Natural killer cell (primary cell): Measurements from ENCODE around the gene TPM4. TPM values are rescaled to one million over a fixed set of nuclear protein-coding genes. Genes with fewer than 3 reads are reported as not detected.
"Not testable (repeated sequence)": the region's sequence is repeated elsewhere in the genome, so short reads cannot be mapped to it uniquely, and the experiment has no call there.

ENCODE experiments used
- ATAC-seq, 3 donors: fragments of 150-1000 bp in 2 of 3; fragments of 200-7000 bp in 1 of 3; cut with Tn5 transposase; 1 replicate in 1 of 3; 2 replicates in 2 of 3; pipeline ENCODE4 v1.10.0; 2021; ENCODE audit warnings: mild to moderate bottlenecking in 2 of 3, moderate library complexity in 2 of 3
- DNase-seq, 2 donors: peaks; one replicate each; pipeline versions ENCODE4 v3.0.0 to v3.0.0-alpha.2; 2013 to 2021; ENCODE audit warnings: mixed read lengths in 1 of 2
- H3K27ac ChIP-seq: one replicate; pipeline ENCODE4 v1.5.1; 2013; ENCODE audit warnings: mild to moderate bottlenecking, low read length
- H3K27me3 ChIP-seq: one replicate; pipeline ENCODE4 v1.6.1; 2013; ENCODE audit warnings: low read length; ENCODE audit not compliant: control insufficient read depth, insufficient read depth
- H3K36me3 ChIP-seq: one replicate; pipeline ENCODE4 v1.6.1; 2013; ENCODE audit warnings: low read length; ENCODE audit not compliant: control insufficient read depth, insufficient read depth
- H3K4me1 ChIP-seq: one replicate; pipeline ENCODE4 v1.6.1; 2013; ENCODE audit warnings: low read length; ENCODE audit not compliant: control insufficient read depth, insufficient read depth
- H3K4me3 ChIP-seq: one replicate; pipeline ENCODE4 v1.5.1; 2013; ENCODE audit warnings: low read length
- H3K9me3 ChIP-seq: one replicate; pipeline ENCODE4 v1.6.1; 2013; ENCODE audit warnings: low read length; ENCODE audit not compliant: control insufficient read depth, insufficient read depth
- H3K27ac Mint-ChIP-seq, 2 donors: one replicate each; pipeline ENCODE4 v1.8.0; 2022; ENCODE audit warnings: mild to moderate bottlenecking in 2 of 2, mixed read lengths in 2 of 2, moderate library complexity in 1 of 2
- H3K27me3 Mint-ChIP-seq, 2 donors: one replicate each; pipeline ENCODE4 v1.8.0; 2022; ENCODE audit warnings: low read depth in 2 of 2, mixed read lengths in 2 of 2
- H3K36me3 Mint-ChIP-seq: one replicate; pipeline ENCODE4 v1.8.0; 2022; ENCODE audit warnings: mixed read lengths
- H3K4me1 Mint-ChIP-seq, 2 donors: one replicate each; pipeline ENCODE4 v1.8.0; 2022; ENCODE audit warnings: mixed read lengths in 2 of 2
- H3K4me3 Mint-ChIP-seq: one replicate; pipeline ENCODE4 v1.8.0; 2022; ENCODE audit warnings: mild to moderate bottlenecking, moderate library complexity, mixed read lengths
- H3K9me3 Mint-ChIP-seq, 2 donors: one replicate each; pipeline ENCODE4 v1.8.0; 2022; ENCODE audit warnings: mixed read lengths in 2 of 2
- CTCF ChIP-seq: fragments of 200-600 bp; IDR thresholded peaks from one replicate; pipeline ENCODE4 v1.8.0; 2022; ENCODE audit warnings: antibody characterized with exemption
- WGBS: methylation state at CpG from one replicate; pipeline ENCODE4 v1.1.7; 2013; ENCODE audit warnings: missing lambda C conversion rate; ENCODE audit not compliant: insufficient coverage; 5-methylcytosine and 5-hydroxymethylcytosine counted together
- intact Hi-C: fragments of 100-400 bp; cut with micrococcal nuclease; formaldehyde crosslinking; loops from one replicate; pipeline ENCODE4 v1.14.2; 2022
- total RNA-seq, 4 donors: library from RNA; stranded (reverse); fragments of 120-200 nt in 1 of 4; gene quantifications; one replicate each; pipeline versions ENCODE4 v1.2.3 to v1.2.4, GENCODE V29; 2013 to 2022

Gene TPM4
- total RNA-seq, 3 donors from 2014 or later (not counting 1 experiment from before 2014, with no cell fraction given): 239 to 283 (median 266) TPM

GRCh38 chr19:16078759-16079707 is 2.7 kb downstream of the TPM4 start:
- TF ChIP-seq CTCF: no peak
- H3K27ac ChIP-seq: peak overlapping the region; percentile 80
- intact Hi-C loops: loop anchor here (1.0 to 10.0 kb wide), 7 partner anchors 7 to 506 kb away; partner anchors contain the start of gene RAB8A

DNA sequence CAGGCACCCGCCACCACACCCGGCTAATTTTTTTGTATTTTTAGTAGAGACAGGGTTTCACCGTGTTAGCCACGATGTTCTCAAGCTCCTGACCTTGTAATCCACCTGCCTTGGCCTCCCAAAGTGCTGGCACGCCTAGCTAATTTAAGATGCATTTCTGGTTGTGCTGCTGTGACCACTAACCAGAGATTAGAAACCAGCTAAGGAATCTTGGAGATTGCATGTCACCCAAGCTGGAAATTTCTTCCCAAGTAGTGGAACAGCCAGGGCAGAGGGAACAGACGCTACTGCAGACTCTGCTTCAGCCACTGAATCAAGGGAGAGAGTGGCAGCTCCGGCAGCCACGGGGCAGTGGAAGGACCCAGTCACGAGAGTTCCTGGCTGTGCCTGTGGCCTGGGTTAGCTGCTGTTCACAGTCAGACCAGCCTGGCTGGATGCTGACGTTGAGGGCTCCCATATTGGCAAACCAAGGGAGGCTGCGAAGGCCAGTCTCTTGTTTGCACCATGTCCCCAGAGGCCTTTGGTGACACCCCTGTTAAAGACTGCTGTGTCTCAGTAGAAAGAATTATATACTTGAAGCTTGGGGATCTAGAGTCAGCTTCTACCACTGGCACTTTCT is 7.9 kb downstream of the TPM4 start:
- Histone ChIP-seq H3K4me1 (peaks cover 81% of the 10 kb centered on the region), H3K27ac (no peak overlapping the region), H3K27me3 (no peaks in the 10 kb centered on the region), H3K4me3 (no peak overlapping the region), H3K9me3 (no peaks in the 10 kb centered on the region), H3K36me3 (peaks cover 72% of the 10 kb centered on the region)
- Mint-ChIP-seq H3K9me3 (no peaks in the 10 kb centered on the region), H3K4me3 (peak overlapping the region; percentile 67), H3K27me3 (no peaks in the 10 kb centered on the region), H3K4me1 (peaks cover 67 to 78% of the 10 kb centered on the region in 2 donors), H3K27ac (peak overlapping the region; percentile 35 to 81), H3K36me3 (no peaks in the 10 kb centered on the region)
- WGBS: 74% methylated on average over 11 of the region's 11 CpGs
- ATAC-seq (no peak), DNase-seq (no peak)
- no peak for TF ChIP-seq CTCF
- intact Hi-C loops: no loop called here

More at GRCh38 chr19:16078759-16079707, 2.7 kb downstream of the TPM4 start:
- Histone ChIP-seq H3K4me1 (peaks cover 69% of the 10 kb centered on the region), H3K9me3 (no peaks in the 10 kb centered on the region), H3K4me3 (peak overlapping the region; percentile 64), H3K27me3 (no peaks in the 10 kb centered on the region), H3K36me3 (peaks cover 30% of the 10 kb centered on the region)
- peak overlapping the region; percentile 92 to 94 for H3K27ac Mint-ChIP-seq
- WGBS: 3% methylated on average over 12 of the region's 17 CpGs
- H3K9me3 Mint-ChIP-seq: no peaks in the 10 kb centered on the region
- DNase-seq: peak; percentile 36 to 92
- H3K4me1 Mint-ChIP-seq: peaks cover 71 to 72% of the 10 kb centered on the region in 2 donors
- ATAC-seq: peak; percentile 60 to 81 (median 67)
- no peaks in the 10 kb centered on the region for H3K36me3 Mint-ChIP-seq
- peak overlapping the region; percentile 82 for H3K4me3 Mint-ChIP-seq
- H3K27me3 Mint-ChIP-seq: no peaks in the 10 kb centered on the region

GRCh38 chr19:16085115-16085514 is 8.8 kb downstream of the TPM4 start:
- DNase-seq (no peak), ATAC-seq (no peak)
- Histone ChIP-seq H3K4me3 (no peak overlapping the region), H3K27ac (no peak overlapping the region), H3K27me3 (no peaks in the 10 kb centered on the region), H3K36me3 (peaks cover 81% of the 10 kb centered on the region), H3K9me3 (no peaks in the 10 kb centered on the region), H3K4me1 (peaks cover 73% of the 10 kb centered on the region)
- peak overlapping the region; percentile 89 for H3K4me3 Mint-ChIP-seq
- TF ChIP-seq CTCF: no peak
- H3K9me3 Mint-ChIP-seq: no peaks in the 10 kb centered on the region
- H3K36me3 Mint-ChIP-seq: no peaks in the 10 kb centered on the region
- no peaks in the 10 kb centered on the region for H3K27me3 Mint-ChIP-seq
- peaks cover 57 to 76% of the 10 kb centered on the region in 2 donors for H3K4me1 Mint-ChIP-seq
- peak overlapping the region; percentile 79 to 81 for H3K27ac Mint-ChIP-seq
- intact Hi-C loops: no loop called here
- 81% methylated on average over 6 of the region's 6 CpGs for WGBS

- H3K27me3 Mint-ChIP-seq, H3K27me3 ChIP-seq, ATAC-seq, H3K4me3 ChIP-seq, H3K9me3 Mint-ChIP-seq, H3K27ac Mint-ChIP-seq, H3K27ac ChIP-seq, H3K9me3 ChIP-seq, H3K36me3 Mint-ChIP-seq, DNase-seq, intact Hi-C loops, H3K4me3 Mint-ChIP-seq: not testable (repeated sequence)
- Histone ChIP-seq H3K4me1 (peaks cover 50% of the 10 kb centered on the region), H3K36me3 (peaks cover 89% of the 10 kb centered on the region)
- H3K4me1 Mint-ChIP-seq: peaks cover 37 to 58% of the 10 kb centered on the region in 2 donors
- WGBS: 95% methylated on average over 11 of the region's 11 CpGs
These were observed 11.1 kb downstream of the TPM4 start for GRCh38 chr19:16087404-16087803.
